SU-DHL-6 (cell line): ENCODE measurements around the gene TEX264.

Source experiments
- H2AFZ ChIP-seq: fragments of 200-600 bp; sonication (generic); 2 replicates; pipeline ENCODE4 v1.6.1; 2014; ENCODE audit warnings: low read depth, mild to moderate bottlenecking, moderate library complexity, mixed read lengths, antibody characterized with exemption, low read length; ENCODE audit not compliant: severe bottlenecking
- H3F3A ChIP-seq: fragments of 200-600 bp; shearing (Covaris generic); 2 replicates; pipeline ENCODE4 v1.6.0; 2016; ENCODE audit warnings: antibody characterized with exemption, mild to moderate bottlenecking; ENCODE audit not compliant: insufficient read depth
- H3K27ac ChIP-seq: fragments of 200-600 bp; sonication (generic); 2 replicates; pipeline ENCODE4 v1.5.1; 2016; ENCODE audit warnings: low read depth, mild to moderate bottlenecking, low read length, moderate library complexity, mixed read lengths
- H3K27me3 ChIP-seq: fragments of 200-600 bp; sonication (generic), shearing (Covaris generic); 2 replicates; pipeline ENCODE4 v1.6.0; 2014; ENCODE audit warnings: mild to moderate bottlenecking, low read length
- H3K36me3 ChIP-seq: fragments of 200-600 bp; sonication (generic); 2 replicates; pipeline ENCODE4 v1.6.1; 2014; ENCODE audit warnings: mild to moderate bottlenecking, low read length, mixed read lengths
- H3K4me2 ChIP-seq: fragments of 300-600, 200-600 bp; shearing (Covaris generic), sonication (generic); 2 replicates; pipeline ENCODE4 v1.6.0; 2014; ENCODE audit warnings: low read length, low read depth, mild to moderate bottlenecking; ENCODE audit not compliant: poor library complexity, severe bottlenecking
- H3K4me3 ChIP-seq: fragments of 200-600 bp; sonication (generic); 2 replicates; pipeline ENCODE4 v1.5.1; 2014; ENCODE audit warnings: antibody characterized with exemption, low read length, mild to moderate bottlenecking, mixed read lengths; ENCODE audit not compliant: insufficient read depth, poor library complexity, severe bottlenecking
- H3K79me2 ChIP-seq: fragments of 200-600 bp; sonication (generic); 2 replicates; pipeline ENCODE4 v1.6.1; 2014; ENCODE audit warnings: mild to moderate bottlenecking, low read length, moderate library complexity; ENCODE audit not compliant: insufficient read depth
- H3K9ac ChIP-seq: fragments of 200-600 bp; sonication (generic); 2 replicates; pipeline ENCODE4 v1.7.0; 2014; ENCODE audit warnings: mild to moderate bottlenecking, low read length
- H3K9me2 ChIP-seq: fragments of 200-600 bp; sonication (generic); replicated peaks from 2 replicates; pipeline ENCODE4 v1.6.1; 2014; ENCODE audit warnings: low read length; ENCODE audit not compliant: insufficient read depth
- H3K9me3 ChIP-seq: fragments of 200-600 bp; sonication (generic); 2 replicates; pipeline ENCODE4 v1.6.1; 2014; ENCODE audit warnings: low read length, mixed read lengths; ENCODE audit not compliant: insufficient read depth
- H4K20me1 ChIP-seq: fragments of 200-600 bp; sonication (generic); 2 replicates; pipeline ENCODE4 v1.6.1; 2014; ENCODE audit warnings: low read depth, mild to moderate bottlenecking, antibody characterized with exemption, low read length, moderate library complexity, mixed read lengths
- CTCF ChIP-seq: fragments of 200-600 bp; sonication (generic); IDR thresholded peaks from one replicate; pipeline ENCODE4 v1.5.1; 2017; ENCODE audit warnings: antibody characterized with exemption, mild to moderate bottlenecking, low read length, moderate library complexity; ENCODE audit not compliant: insufficient read depth, poor library complexity, severe bottlenecking
- EZH2phosphoT487 ChIP-seq: fragments of 200-600 bp; sonication (generic), shearing (Covaris generic); conservative IDR thresholded peaks from 2 replicates; pipeline ENCODE4 v1.6.1; 2018; ENCODE audit warnings: mild to moderate bottlenecking, antibody characterized with exemption, low read length, moderate library complexity, mixed read lengths

The TEX264 gene

GRCh38 chr3:51678641-51679040 is 7.6 kb downstream of the TEX264 start:
- H3K79me2 ChIP-seq = peaks cover 7% of the 10 kb centered on the region; the same call in 1 of the 2 replicates

GRCh38 chr3:51679318-51679717 is 8.3 kb downstream of the TEX264 start:
- H3K36me3 ChIP-seq = no peaks in the 10 kb centered on the region
- H2AFZ ChIP-seq = no peak overlapping the region
- 0 out of 2 replicates have a peak, but pooled peaks cover 4% of the 10 kb centered on the region for H3F3A ChIP-seq
- H3K4me3 ChIP-seq = no peak overlapping the region
- no peak overlapping the region for H3K9ac ChIP-seq
- H3K9me2 ChIP-seq = no peaks in the 10 kb centered on the region
- H4K20me1 ChIP-seq = no peaks in the 10 kb centered on the region
- TF ChIP-seq EZH2phosphoT487 = no peak
- no peak for TF ChIP-seq CTCF
- H3K27ac ChIP-seq = no peak overlapping the region
- H3K9me3 ChIP-seq = no peaks in the 10 kb centered on the region
- no peak overlapping the region for H3K4me2 ChIP-seq
- H3K27me3 ChIP-seq = no peaks in the 10 kb centered on the region
- peaks cover 7% of the 10 kb centered on the region; the same call in 1 of the 2 replicates for H3K79me2 ChIP-seq

More at GRCh38 chr3:51678641-51679040, 7.6 kb downstream of the TEX264 start:
- H4K20me1 ChIP-seq = no peaks in the 10 kb centered on the region
- no peaks in the 10 kb centered on the region for H3K9me3 ChIP-seq
- 0 out of 2 replicates have a peak, but pooled peaks cover 4% of the 10 kb centered on the region for H3F3A ChIP-seq
- H3K36me3 ChIP-seq = no peaks in the 10 kb centered on the region
- no peak overlapping the region for H3K4me2 ChIP-seq
- no peak overlapping the region for H2AFZ ChIP-seq
- no peaks in the 10 kb centered on the region for H3K27me3 ChIP-seq
- no peak overlapping the region for H3K9ac ChIP-seq
- H3K27ac ChIP-seq = no peak overlapping the region
- no peaks in the 10 kb centered on the region for H3K9me2 ChIP-seq
- TF ChIP-seq CTCF = no peak
- TF ChIP-seq EZH2phosphoT487 = no peak
- no peak overlapping the region for H3K4me3 ChIP-seq

GRCh38 chr3:51679777-51680176 is 8.7 kb downstream of the TEX264 start:
- Histone ChIP-seq H3K4me3 (no peak overlapping the region), H3K27me3 (no peaks in the 10 kb centered on the region), H3K4me2 (no peak overlapping the region), H2AFZ (no peak overlapping the region), H4K20me1 (no peaks in the 10 kb centered on the region), H3K36me3 (no peaks in the 10 kb centered on the region), H3F3A (0 out of 2 replicates have a peak, but pooled peaks cover 4% of the 10 kb centered on the region), H3K27ac (no peak overlapping the region), H3K9ac (no peak overlapping the region), H3K79me2 (peaks cover 7% of the 10 kb centered on the region; the same call in 1 of the 2 replicates), H3K9me2 (no peaks in the 10 kb centered on the region), H3K9me3 (no peaks in the 10 kb centered on the region)
- no peak for TF ChIP-seq CTCF
- TF ChIP-seq EZH2phosphoT487 = no peak
